Neuronal stem cell (in vitro differentiated cells): ENCODE data around the gene UBR7.

ENCODE experiments used
- DNase-seq: peaks from one replicate; pipeline ENCODE4 v3.0.0-alpha.2; 2013; ENCODE audit warnings: low spot score
- H2AFZ ChIP-seq: one replicate; pipeline ENCODE4 v1.6.1; 2013; ENCODE audit warnings: mild to moderate bottlenecking, low read length, inconsistent platforms
- H2AK5ac ChIP-seq: 2 replicates; pipeline ENCODE4 v1.6.1; 2013; ENCODE audit warnings: low read depth, mild to moderate bottlenecking, inconsistent platforms, low read length, moderate library complexity, mixed read lengths
- H2BK120ac ChIP-seq: 2 replicates; pipeline ENCODE4 v1.6.1; 2013; ENCODE audit warnings: low read depth, mild to moderate bottlenecking, inconsistent platforms, low read length, moderate library complexity, mixed read lengths
- H2BK12ac ChIP-seq: one replicate; pipeline ENCODE4 v1.6.1; 2013; ENCODE audit warnings: low read length, inconsistent platforms
- H2BK15ac ChIP-seq: 2 replicates; pipeline ENCODE4 v1.6.1; 2013; ENCODE audit warnings: mild to moderate bottlenecking, low read length, inconsistent platforms, mixed read lengths
- H2BK5ac ChIP-seq: one replicate; pipeline ENCODE4 v1.6.1; 2013; ENCODE audit warnings: inconsistent platforms, mild to moderate bottlenecking, low read length, moderate library complexity
- H3K14ac ChIP-seq: one replicate; pipeline ENCODE4 v1.6.1; 2013; ENCODE audit warnings: low read length, inconsistent platforms
- H3K18ac ChIP-seq: 2 replicates; pipeline ENCODE4 v1.6.1; 2013; ENCODE audit warnings: low read length, inconsistent platforms
- H3K23ac ChIP-seq: 2 replicates; pipeline ENCODE4 v1.6.1; 2013; ENCODE audit warnings: low read depth, mild to moderate bottlenecking, mixed read lengths, low read length, inconsistent platforms; ENCODE audit not compliant: poor library complexity
- H3K27ac ChIP-seq: replicated peaks from 3 replicates; pipeline ENCODE4 v1.5.1; 2013; ENCODE audit warnings: low read length, inconsistent platforms
- H3K27me3 ChIP-seq, 3 experiments: 2 replicates each; pipeline ENCODE4 v1.6.1; 2013; ENCODE audit warnings: low read length in 3 of 3, mild to moderate bottlenecking in 2 of 3, inconsistent platforms in 1 of 3, low read depth in 1 of 3, mixed read lengths in 1 of 3, moderate library complexity in 1 of 3; ENCODE audit not compliant: control insufficient read depth in 3 of 3, insufficient read depth in 3 of 3
- H3K36me3 ChIP-seq, 2 donors: replicated peaks in 1 of 2; 2 replicates each; pipeline ENCODE4 v1.6.1; 2013; ENCODE audit warnings: low read length in 2 of 2; ENCODE audit not compliant: control insufficient read depth in 2 of 2, insufficient read depth in 2 of 2
- H3K4ac ChIP-seq: 2 replicates; pipeline ENCODE4 v1.6.1; 2013; ENCODE audit warnings: inconsistent platforms, mild to moderate bottlenecking, low read length, moderate library complexity
- H3K4me1 ChIP-seq, 2 donors: 1 replicate in 1 of 2; 2 replicates in 1 of 2; pipeline ENCODE4 v1.6.1; 2013; ENCODE audit warnings: low read length in 2 of 2, low read depth in 1 of 2; ENCODE audit not compliant: control insufficient read depth in 2 of 2, insufficient read depth in 1 of 2
- H3K4me2 ChIP-seq: one replicate; pipeline ENCODE4 v1.6.1; 2013; ENCODE audit warnings: mild to moderate bottlenecking, low read length, inconsistent platforms; ENCODE audit not compliant: insufficient read depth, poor library complexity, severe bottlenecking
- H3K4me3 ChIP-seq, 2 donors: 2 replicates each; pipeline ENCODE4 v1.5.1; 2013; ENCODE audit warnings: low read length in 2 of 2, mild to moderate bottlenecking in 2 of 2, inconsistent platforms in 1 of 2, moderate library complexity in 1 of 2
- H3K79me1 ChIP-seq: one replicate; pipeline ENCODE4 v1.6.1; 2013; ENCODE audit warnings: low read depth, mild to moderate bottlenecking, inconsistent platforms, low read length, moderate library complexity
- H3K9ac ChIP-seq: one replicate; pipeline ENCODE4 v1.6.1; 2013; ENCODE audit warnings: mild to moderate bottlenecking, low read depth, low read length, inconsistent platforms; ENCODE audit not compliant: poor library complexity
- H3K9me3 ChIP-seq, 2 donors: replicated peaks in 1 of 2; 2 replicates each; pipeline versions ENCODE3 to v1.6.1; 2013; ENCODE audit warnings: low read length in 2 of 2, mild to moderate bottlenecking in 2 of 2, inconsistent platforms in 1 of 2, low read depth in 1 of 2, mixed read lengths in 1 of 2, moderate library complexity in 1 of 2; ENCODE audit not compliant: control insufficient read depth in 2 of 2, insufficient read depth in 1 of 2
- H4K8ac ChIP-seq: one replicate; pipeline ENCODE4 v1.6.1; 2013; ENCODE audit warnings: low read depth, mild to moderate bottlenecking, inconsistent platforms, low read length, moderate library complexity
- H4K91ac ChIP-seq: one replicate; pipeline ENCODE4 v1.6.1; 2013; ENCODE audit warnings: low read length, low read depth, mild to moderate bottlenecking, inconsistent platforms; ENCODE audit not compliant: poor library complexity
- WGBS, 2 donors: extraction: QIAGEN DNeasy Blood & Tissue Kit; methylation state at CpG; one replicate each; pipeline ENCODE4 v1.1.7; 2013; ENCODE audit warnings: missing lambda C conversion rate in 2 of 2, mixed read lengths in 1 of 2; ENCODE audit not compliant: insufficient read length in 2 of 2, insufficient replicate concordance in 1 of 2; ENCODE audit errors: extremely low coverage in 2 of 2; 5-methylcytosine and 5-hydroxymethylcytosine counted together

The UBR7 gene

GRCh38 chr14:93268406-93268805 lies 61.4 kb downstream of the UBR7 start:
- Histone ChIP-seq H3K9ac (no peak overlapping the region), H3K4ac (no peak overlapping the region), H3K9me3 (no peaks in the 10 kb centered on the region), H4K8ac (no peak overlapping the region), H3K79me1 (no peaks in the 10 kb centered on the region), H2BK15ac (no peak overlapping the region), H3K4me3 (no peak overlapping the region), H2AK5ac (no peak overlapping the region), H3K27me3 (no peaks in the 10 kb centered on the region), H3K36me3 (peaks cover 4 to 13% of the 10 kb centered on the region in 2 donors), H4K91ac (no peak overlapping the region), H3K14ac (no peak overlapping the region), H3K4me1 (peaks cover 0 to 7% of the 10 kb centered on the region in 2 donors), H2AFZ (no peak overlapping the region), H3K4me2 (no peak overlapping the region), H3K27ac (no peak overlapping the region), H2BK5ac (no peak overlapping the region), H2BK120ac (no peak overlapping the region), H3K23ac (no peak overlapping the region), H2BK12ac (no peak overlapping the region), H3K18ac (no peak overlapping the region)
- no peak for DNase-seq
- no CpG with 5 or more reads among the region's 1 CpG for WGBS, 2 donors

- Histone ChIP-seq H2BK5ac (no peak overlapping the region), H2BK12ac (no peak overlapping the region), H3K14ac (no peak overlapping the region), H3K18ac (no peak overlapping the region), H3K27ac (no peak overlapping the region), H4K8ac (no peak overlapping the region), H3K4me2 (no peak overlapping the region), H3K9ac (no peak overlapping the region), H3K4me3 (no peak overlapping the region), H3K27me3 (no peaks in the 10 kb centered on the region), H3K9me3 (no peaks in the 10 kb centered on the region), H3K36me3 (peaks cover 7 to 17% of the 10 kb centered on the region in 2 donors), H3K4me1 (peaks cover 0 to 7% of the 10 kb centered on the region in 2 donors), H3K4ac (no peak overlapping the region), H2AK5ac (no peak overlapping the region), H2AFZ (no peak overlapping the region), H2BK120ac (no peak overlapping the region), H3K23ac (no peak overlapping the region), H2BK15ac (no peak overlapping the region), H4K91ac (no peak overlapping the region), H3K79me1 (no peaks in the 10 kb centered on the region)
- DNase-seq, result no peak
- no CpG with 5 or more reads among the region's 10 CpGs for WGBS, 2 donors
Measured at GRCh38 chr14:93269341-93270068, 62.4 kb downstream of the UBR7 start.

- Histone ChIP-seq H3K27me3 (no peaks in the 10 kb centered on the region), H3K18ac (no peak overlapping the region), H2BK5ac (no peak overlapping the region), H3K9ac (no peak overlapping the region), H3K4me3 (no peak overlapping the region), H3K4me2 (no peak overlapping the region), H4K91ac (no peak overlapping the region), H2BK12ac (no peak overlapping the region), H3K4me1 (peaks cover 0 to 7% of the 10 kb centered on the region in 2 donors), H2BK15ac (no peak overlapping the region), H3K9me3 (no peaks in the 10 kb centered on the region), H3K79me1 (no peaks in the 10 kb centered on the region), H3K36me3 (peaks cover 7 to 19% of the 10 kb centered on the region in 2 donors), H3K14ac (no peak overlapping the region), H3K4ac (no peak overlapping the region), H2BK120ac (no peak overlapping the region), H3K27ac (no peak overlapping the region), H3K23ac (no peak overlapping the region), H4K8ac (no peak overlapping the region), H2AFZ (no peak overlapping the region), H2AK5ac (no peak overlapping the region)
- DNase-seq, result no peak
- no CpG with 5 or more reads among the region's 6 CpGs for whole genome bisulfite sequencing, 2 donors
Measured at GRCh38 chr14:93271111-93271510, 64.1 kb downstream of the UBR7 start.

- peaks cover 1% of the 10 kb centered on the region for H3K79me1 ChIP-seq
- no peak overlapping the region for H2BK5ac ChIP-seq
- no peak overlapping the region for H3K4me2 ChIP-seq
- H3K36me3 ChIP-seq, result peaks cover 7 to 21% of the 10 kb centered on the region in 2 donors
- H2BK12ac ChIP-seq, result no peak overlapping the region
- H2BK120ac ChIP-seq, result no peak overlapping the region
- no peak overlapping the region for H3K4ac ChIP-seq
- H3K4me1 ChIP-seq, result peaks cover 0 to 7% of the 10 kb centered on the region in 2 donors
- no peak overlapping the region for H4K8ac ChIP-seq
- H3K14ac ChIP-seq, result no peak overlapping the region
- H3K4me3 ChIP-seq, result no peak overlapping the region
- H3K27me3 ChIP-seq, result no peaks in the 10 kb centered on the region
- H3K9ac ChIP-seq, result no peak overlapping the region
- no peaks in the 10 kb centered on the region for H3K9me3 ChIP-seq
- WGBS, 2 donors, result no CpG with 5 or more reads among the region's 3 CpGs
- H2AK5ac ChIP-seq, result no peak overlapping the region
- no peak for DNase-seq
- H3K18ac ChIP-seq, result no peak overlapping the region
- H3K27ac ChIP-seq, result no peak overlapping the region
- no peak overlapping the region for H4K91ac ChIP-seq
- H3K23ac ChIP-seq, result no peak overlapping the region
- H2BK15ac ChIP-seq, result no peak overlapping the region
- no peak overlapping the region for H2AFZ ChIP-seq
Measured at GRCh38 chr14:93274055-93274806, 67.2 kb downstream of the UBR7 start.
